DMS 273 (cell line): ENCODE data around the gene CNTNAP3B.
"Not testable (repeated sequence)": the region's sequence is repeated elsewhere in the genome, so short reads cannot be mapped to it uniquely, and the experiment has no call there.

Source experiments
- DNase-seq: peaks from one replicate; lab custom pipeline; 2025; ENCODE audit not compliant: unreplicated experiment; lab: John Stamatoyannopoulos, UW

The CNTNAP3B gene

GRCh38 chr9:41977965-41978600, 151.1 kb downstream of the CNTNAP3B start:
- DNase-seq = not testable (repeated sequence)

- not testable (repeated sequence) for DNase-seq
These were observed 154.3 kb downstream of the CNTNAP3B start for GRCh38 chr9:41974906-41975305.

- DNase-seq = not testable (repeated sequence)
These were observed 176.2 kb downstream of the CNTNAP3B start for GRCh38 chr9:41953007-41953406.

- not testable (repeated sequence) for DNase-seq
These were observed 187.5 kb downstream of the CNTNAP3B start for GRCh38 chr9:41941738-41942137.

GRCh38 chr9:41938143-41938542, 191.1 kb downstream of the CNTNAP3B start:
- DNase-seq = not testable (repeated sequence)

GRCh38 chr9:41935727-41936126, 193.5 kb downstream of the CNTNAP3B start:
- not testable (repeated sequence) for DNase-seq

GRCh38 chr9:41929172-41929571, 200.1 kb downstream of the CNTNAP3B start:
- DNase-seq = not testable (repeated sequence)

GRCh38 chr9:41917374-41917773, 211.9 kb downstream of the CNTNAP3B start:
- DNase-seq = not testable (repeated sequence)

GRCh38 chr9:41905488-41905887, 223.7 kb downstream of the CNTNAP3B start:
- DNase-seq = not testable (repeated sequence)

GRCh38 chr9:41902762-41903161, 226.5 kb downstream of the CNTNAP3B start:
- not testable (repeated sequence) for DNase-seq

- not testable (repeated sequence) for DNase-seq
These were observed 230.4 kb downstream of the CNTNAP3B start for GRCh38 chr9:41898720-41899343.

GRCh38 chr9:41874557-41874956, 254.7 kb downstream of the CNTNAP3B start:
- not testable (repeated sequence) for DNase-seq

GRCh38 chr9:41855422-41855821, 273.8 kb downstream of the CNTNAP3B start:
- DNase-seq = not testable (repeated sequence)

- DNase-seq = not testable (repeated sequence)
These were observed 277.1 kb downstream of the CNTNAP3B start for GRCh38 chr9:41851848-41852740.

GRCh38 chr9:41847829-41848228, 281.4 kb downstream of the CNTNAP3B start:
- not testable (repeated sequence) for DNase-seq
